PC-3 (cell line): ENCODE results near the gene ENPP3. TPM values are rescaled to one million over a fixed set of nuclear protein-coding genes. Genes with fewer than 3 reads are reported as not detected.

ENCODE experiments used
- ATAC-seq: fragments of 200-7000 bp; cut with Tn5 transposase; 2 replicates; pipeline ENCODE4 v1.9.1; 2020; ENCODE audit warnings: mild to moderate bottlenecking, moderate library complexity
- BruUV-seq: library from RNA; stranded (reverse); fragments of 400-500 nt; replicated peaks from 2 replicates; lab custom pipeline; 2021; lab: Mats Ljungman, UMichigan
- CTCF ChIA-PET: fragments of 300-600 bp; sonication (Branson Sonifier 250); formaldehyde crosslinking; loops from one replicate; lab custom pipeline; 2022; ENCODE audit warnings: antibody characterized with exemption; lab: Charles Lee
- POLR2A ChIA-PET: fragments of 300-600 bp; sonication (Branson Sonifier 250); formaldehyde crosslinking; loops from one replicate; lab custom pipeline; 2022; ENCODE audit warnings: antibody characterized with exemption; ENCODE audit not compliant: unreplicated experiment; lab: Charles Lee
- DNase-seq: peaks from one replicate; pipeline ENCODE4 v3.0.0-alpha.2; 2015
- H2AFZ ChIP-seq: fragments of 300-600 bp; sonication (generic); 2 replicates; pipeline ENCODE4 v1.6.0; 2016; ENCODE audit warnings: antibody characterized with exemption, low read length
- H3F3A ChIP-seq: fragments of 300-600 bp; sonication (generic); one replicate; pipeline ENCODE4 v1.6.0; 2017; ENCODE audit warnings: antibody characterized with exemption, low read length, control low read depth, mild to moderate bottlenecking; ENCODE audit not compliant: unreplicated experiment
- H3K27ac ChIP-seq: fragments of 300-600 bp; sonication (generic); 2 replicates; pipeline ENCODE4 v1.5.1; 2016; ENCODE audit warnings: mild to moderate bottlenecking, low read length
- H3K27me3 ChIP-seq: fragments of 300-600 bp; sonication (generic); 2 replicates; pipeline ENCODE4 v1.6.1; 2016; ENCODE audit warnings: low read length, mixed read lengths
- H3K36me3 ChIP-seq: fragments of 300-600 bp; sonication (generic); 2 replicates; pipeline ENCODE4 v1.6.1; 2016; ENCODE audit warnings: low read depth, mixed run types, low read length, mixed read lengths
- H3K4me1 ChIP-seq: fragments of 300-600 bp; sonication (generic); 2 replicates; pipeline ENCODE4 v1.5.1; 2016; ENCODE audit warnings: low read length; ENCODE audit not compliant: insufficient read depth
- H3K4me2 ChIP-seq: fragments of 300-600 bp; sonication (generic); 2 replicates; pipeline ENCODE4 v1.6.0; 2016; ENCODE audit warnings: low read length
- H3K4me3 ChIP-seq: fragments of 300-600 bp; sonication (generic); 2 replicates; pipeline ENCODE4 v1.5.1; 2016; ENCODE audit warnings: mild to moderate bottlenecking, low read length, mixed read lengths
- H3K79me2 ChIP-seq: fragments of 300-600 bp; sonication (generic); 2 replicates; pipeline ENCODE4 v1.6.1; 2017; ENCODE audit warnings: low read length, mixed read lengths
- H3K9ac ChIP-seq: fragments of 300-600 bp; sonication (generic); 2 replicates; pipeline ENCODE4 v1.6.0; 2016; ENCODE audit warnings: mild to moderate bottlenecking, low read length
- H3K9me2 ChIP-seq: fragments of 300-600 bp; sonication (generic); replicated peaks from 2 replicates; pipeline ENCODE4 v1.6.1; 2016; ENCODE audit warnings: mixed run types, low read length, mixed read lengths
- H3K9me3 ChIP-seq: fragments of 300-600 bp; sonication (generic); 2 replicates; pipeline ENCODE4 v1.6.1; 2016; ENCODE audit warnings: low read length, mixed read lengths
- H4K20me1 ChIP-seq: fragments of 300-600 bp; sonication (generic); 2 replicates; pipeline ENCODE4 v1.6.1; 2016; ENCODE audit warnings: low read length, mixed read lengths
- EZH2 ChIP-seq: fragments of 300-600 bp; sonication (generic); IDR thresholded peaks from one replicate; pipeline ENCODE4 v1.6.1; 2017; ENCODE audit warnings: antibody characterized with exemption, mild to moderate bottlenecking, low read length; ENCODE audit not compliant: unreplicated experiment
- EZH2phosphoT487 ChIP-seq: fragments of 300-600 bp; sonication (generic); IDR thresholded peaks from 2 replicates; pipeline ENCODE4 v1.6.1; 2018; ENCODE audit warnings: mild to moderate bottlenecking, antibody characterized with exemption, low read length, borderline replicate concordance
- intact Hi-C: fragments of 100-400 bp; cut with micrococcal nuclease; formaldehyde crosslinking; loops from 2 replicates; pipeline ENCODE4 v1.9.0; 2023
- total RNA-seq: library from RNA; depleted of rRNA; stranded (reverse); fragments of >200 nt; gene quantifications from 2 replicates; pipeline ENCODE4 v1.2.3, GENCODE V29; 2014
- TF ChIP-seq, protein P1 (sequence below): fragments of 300-600 bp; sonication (generic); conservative IDR thresholded peaks from 2 replicates; pipeline ENCODE4 v1.5.1; 2017; ENCODE audit warnings: antibody characterized with exemption, low read depth, mild to moderate bottlenecking, low read length

Gene ENPP3
- total RNA-seq, 1 experiment from 2014 or later, result 0.18 TPM

DNA sequence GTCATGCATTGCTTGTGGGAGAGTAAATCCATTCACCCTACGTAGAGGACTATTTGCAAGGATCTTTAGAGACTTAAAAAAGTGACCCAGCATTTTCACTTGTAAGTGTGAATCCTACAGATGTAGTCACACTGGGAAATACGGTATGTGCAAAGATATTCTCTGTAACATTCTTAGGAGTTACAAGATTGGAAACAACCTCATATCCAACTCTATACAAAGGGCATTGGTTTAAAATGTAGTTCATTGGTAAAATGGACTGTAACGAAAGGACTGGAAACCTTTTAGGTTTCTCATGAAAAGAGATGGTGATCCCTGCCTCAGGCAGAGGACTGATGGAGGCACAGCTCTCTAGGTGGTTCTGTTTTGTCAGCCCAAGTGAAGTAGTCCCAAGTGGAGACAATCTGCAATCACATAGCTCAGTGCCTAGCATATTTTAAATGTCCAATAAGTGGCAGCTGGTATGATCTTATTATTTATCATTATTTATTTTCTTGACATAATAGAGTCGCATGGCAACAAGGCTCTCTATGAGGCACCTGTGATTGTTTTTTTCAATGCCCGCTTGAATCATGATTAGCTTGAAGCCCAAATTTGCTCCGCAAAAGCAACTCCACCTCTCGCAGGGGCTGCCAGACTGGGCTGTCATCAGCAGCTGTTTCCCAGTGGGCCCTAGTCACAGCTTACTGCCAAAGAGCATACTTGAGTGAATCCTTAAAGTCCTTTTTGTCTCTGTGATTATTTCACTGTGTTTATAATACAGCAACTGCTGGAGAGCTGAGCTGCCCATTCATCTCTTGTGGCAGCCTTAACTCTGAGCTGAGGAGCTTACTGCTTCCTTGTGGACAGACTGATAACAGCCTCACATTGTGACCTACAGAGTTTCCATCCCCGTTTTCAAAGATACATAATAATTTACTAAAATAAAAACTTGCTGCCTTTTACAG lies 150.9 kb downstream of the ENPP3 start:
- no peaks in the 10 kb centered on the region for H3K36me3 ChIP-seq
- 0 out of 2 replicates have a peak overlapping the region, but pooled peaks have one; percentile 21 for H3K9ac ChIP-seq
- peak overlapping the region; percentile 47 for H3K27ac ChIP-seq
- POLR2A ChIA-PET, result interaction anchor here (0.6 kb wide), 1 partner anchor 122 kb away, joined by 3 read pairs; no protein-coding TSS in a partner anchor
- no peak overlapping the region for H3K4me2 ChIP-seq
- TF ChIP-seq EZH2phosphoT487 (no peak), EZH2 (no peak)
- TF ChIP-seq, protein P1, sequence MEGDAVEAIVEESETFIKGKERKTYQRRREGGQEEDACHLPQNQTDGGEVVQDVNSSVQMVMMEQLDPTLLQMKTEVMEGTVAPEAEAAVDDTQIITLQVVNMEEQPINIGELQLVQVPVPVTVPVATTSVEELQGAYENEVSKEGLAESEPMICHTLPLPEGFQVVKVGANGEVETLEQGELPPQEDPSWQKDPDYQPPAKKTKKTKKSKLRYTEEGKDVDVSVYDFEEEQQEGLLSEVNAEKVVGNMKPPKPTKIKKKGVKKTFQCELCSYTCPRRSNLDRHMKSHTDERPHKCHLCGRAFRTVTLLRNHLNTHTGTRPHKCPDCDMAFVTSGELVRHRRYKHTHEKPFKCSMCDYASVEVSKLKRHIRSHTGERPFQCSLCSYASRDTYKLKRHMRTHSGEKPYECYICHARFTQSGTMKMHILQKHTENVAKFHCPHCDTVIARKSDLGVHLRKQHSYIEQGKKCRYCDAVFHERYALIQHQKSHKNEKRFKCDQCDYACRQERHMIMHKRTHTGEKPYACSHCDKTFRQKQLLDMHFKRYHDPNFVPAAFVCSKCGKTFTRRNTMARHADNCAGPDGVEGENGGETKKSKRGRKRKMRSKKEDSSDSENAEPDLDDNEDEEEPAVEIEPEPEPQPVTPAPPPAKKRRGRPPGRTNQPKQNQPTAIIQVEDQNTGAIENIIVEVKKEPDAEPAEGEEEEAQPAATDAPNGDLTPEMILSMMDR, result peak; percentile 33; the same call in 1 of the 2 replicates
- ATAC-seq, result peak; percentile 60
- no peak overlapping the region for H3K4me3 ChIP-seq
- no peaks in the 10 kb centered on the region for H3K9me3 ChIP-seq
- H3K27me3 ChIP-seq, result no peaks in the 10 kb centered on the region
- no peaks in the 10 kb centered on the region for H3K9me2 ChIP-seq
- H2AFZ ChIP-seq, result no peak overlapping the region
- no peaks in the 10 kb centered on the region for H3F3A ChIP-seq
- H4K20me1 ChIP-seq, result no peaks in the 10 kb centered on the region
- H3K79me2 ChIP-seq, result no peaks in the 10 kb centered on the region
- intact Hi-C loops, result no loop called here
- DNase-seq, result peak; percentile 13
- CTCF ChIA-PET, result interaction anchor here (1.1 kb wide), 1 partner anchor 122 kb away, joined by 6 read pairs; no protein-coding TSS in a partner anchor
- peaks cover 22% of the 10 kb centered on the region for H3K4me1 ChIP-seq
- no TSS peak for BruUV-seq

DNA sequence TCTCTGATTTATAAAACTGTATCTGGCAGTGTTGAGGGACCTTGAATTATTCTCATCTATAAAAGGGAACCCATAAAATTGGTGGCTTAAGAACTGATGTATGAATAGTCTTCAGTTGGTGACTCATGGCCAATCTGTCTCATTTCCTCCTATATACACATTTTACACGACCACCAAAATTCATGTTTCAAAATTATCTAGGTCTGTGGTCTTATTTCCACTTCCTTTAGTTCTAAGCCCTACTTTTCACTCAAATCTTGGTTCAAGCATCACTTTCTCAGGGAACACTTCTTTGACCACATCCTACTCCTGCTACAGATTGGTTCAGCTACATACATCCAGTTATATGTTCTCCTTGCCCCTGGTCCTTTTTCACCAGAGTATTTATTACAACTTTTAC lies 152.1 kb downstream of the ENPP3 start:
- Histone ChIP-seq H3K27me3 (no peaks in the 10 kb centered on the region), H3K79me2 (no peaks in the 10 kb centered on the region), H3K4me2 (no peak overlapping the region), H3K4me1 (peaks cover 22% of the 10 kb centered on the region), H3K9me2 (no peaks in the 10 kb centered on the region), H3K36me3 (no peaks in the 10 kb centered on the region), H4K20me1 (no peaks in the 10 kb centered on the region), H3K9ac (no peak overlapping the region; the same call in 1 of the 2 replicates), H3K27ac (peak overlapping the region; percentile 47), H2AFZ (no peak overlapping the region), H3K4me3 (no peak overlapping the region), H3K9me3 (no peaks in the 10 kb centered on the region), H3F3A (no peaks in the 10 kb centered on the region)
- no TSS peak for BruUV-seq
- ChIA-PET CTCF (no interaction called here), POLR2A (no interaction called here)
- TF ChIP-seq EZH2 (no peak), EZH2phosphoT487 (no peak)
- TF ChIP-seq, protein P1, result no peak
- ATAC-seq, result peak; percentile 48
- intact Hi-C loops, result no loop called here
- DNase-seq, result peak; percentile 39

- Histone ChIP-seq H2AFZ (no peak overlapping the region), H3K4me2 (no peak overlapping the region), H3K36me3 (no peaks in the 10 kb centered on the region), H3K4me3 (no peak overlapping the region), H3F3A (no peaks in the 10 kb centered on the region), H3K9me3 (no peaks in the 10 kb centered on the region), H3K27ac (no peak overlapping the region), H3K9ac (no peak overlapping the region), H3K4me1 (peaks cover 22% of the 10 kb centered on the region), H3K27me3 (no peaks in the 10 kb centered on the region), H4K20me1 (no peaks in the 10 kb centered on the region), H3K9me2 (no peaks in the 10 kb centered on the region), H3K79me2 (no peaks in the 10 kb centered on the region)
- intact Hi-C loops, result no loop called here
- ChIA-PET CTCF (no interaction called here), POLR2A (no interaction called here)
- no peak for DNase-seq
- no peak for ATAC-seq
- TF ChIP-seq EZH2 (no peak), EZH2phosphoT487 (no peak)
- no TSS peak for BruUV-seq
Measured at GRCh38 chr6:131791476-131791875, 154.4 kb downstream of the ENPP3 start.
